ENCODE data around the gene MORC1.

The MORC1 gene

GRCh38 chr3:108931035-108931434, 186.9 kb downstream of the MORC1 start:
- DNase-seq, result no peak

GRCh38 chr3:108918866-108919265, 199.1 kb downstream of the MORC1 start:
- DNase-seq, result no peak

- peak; percentile 26 for DNase-seq
Observed at GRCh38 chr3:108914774-108915641, 202.9 kb downstream of the MORC1 start.

- DNase-seq, result no peak
Observed at GRCh38 chr3:108909799-108910198, 208.1 kb downstream of the MORC1 start.
